Vagina (tissue), 2 donors: ENCODE data around the gene ZNF48.

Experiments
- CTCF ChIP-seq, 3 experiments: fragments of 450-650 bp in 2 of 3; fragments of 200-600 bp in 1 of 3; sonication (generic) in 1 of 3; IDR thresholded peaks; one replicate each; pipeline ENCODE4 v1.5.1; 2017 to 2019; ENCODE audit warnings: antibody characterized with exemption in 3 of 3, mild to moderate bottlenecking in 2 of 3, moderate library complexity in 2 of 3
- POLR2A ChIP-seq, 2 donors: fragments of 450-650 bp; IDR thresholded peaks; one replicate each; pipeline ENCODE4 v1.6.1; 2017; ENCODE audit warnings: antibody characterized with exemption in 2 of 2, mild to moderate bottlenecking in 2 of 2, moderate library complexity in 2 of 2

GRCh38 chr16:30376461-30376902 lies 18.7 kb upstream of the ZNF48 start:
- TF ChIP-seq CTCF (IDR thresholded peaks at IDR 0.05) (no peak), POLR2A (IDR thresholded peaks at IDR 0.05) (no peak)
